NB4 (cell line): ENCODE data around the gene ADCY3.

Source experiments
- CTCF ChIP-seq: IDR thresholded peaks from one replicate; pipeline ENCODE4 v1.5.1; 2012; ENCODE audit warnings: low read depth, low read length
- MAX ChIP-seq: IDR thresholded peaks from 2 replicates; pipeline ENCODE4 v1.6.1; 2011; ENCODE audit warnings: low read depth, low read length
- MYC ChIP-seq: IDR thresholded peaks from 2 replicates; pipeline ENCODE4 v1.6.1; 2011; ENCODE audit warnings: low read depth, low read length
- POLR2A ChIP-seq: IDR thresholded peaks from 2 replicates; pipeline ENCODE4 v1.6.1; 2011; ENCODE audit warnings: mild to moderate bottlenecking; ENCODE audit not compliant: insufficient read length; ENCODE audit errors: extremely low read depth

GRCh38 chr2:24883946-24884345, 36.1 kb downstream of the ADCY3 start:
- no peak for TF ChIP-seq POLR2A
- no peak for TF ChIP-seq CTCF
- TF ChIP-seq MYC, result no peak
- no peak for TF ChIP-seq MAX
